GM03348 (cell line): ENCODE measurements around the gene CPXM2.

Experiments used
- DNase-seq: peaks from one replicate; pipeline ENCODE4 v3.0.0; 2012; ENCODE audit warnings: low spot score

CPXM2 gene

GRCh38 chr10:123800289-123800688, 91.3 kb downstream of the CPXM2 start:
- peak; percentile 59 for DNase-seq

GRCh38 chr10:123798856-123799255, 92.8 kb downstream of the CPXM2 start:
- no peak for DNase-seq

- DNase-seq: no peak
Measured at GRCh38 chr10:123797813-123798212, 93.8 kb downstream of the CPXM2 start.

- no peak for DNase-seq
Measured at GRCh38 chr10:123796736-123797135, 94.9 kb downstream of the CPXM2 start.

GRCh38 chr10:123795846-123796590, 95.6 kb downstream of the CPXM2 start:
- DNase-seq: no peak

GRCh38 chr10:123795196-123795780, 96.3 kb downstream of the CPXM2 start:
- DNase-seq: no peak

- no peak for DNase-seq
Measured at GRCh38 chr10:123792248-123792978, 99.2 kb downstream of the CPXM2 start.

- DNase-seq: no peak
Measured at GRCh38 chr10:123790132-123790885, 101.3 kb downstream of the CPXM2 start.

GRCh38 chr10:123788981-123789380, 102.6 kb downstream of the CPXM2 start:
- no peak for DNase-seq

- no peak for DNase-seq
Measured at GRCh38 chr10:123787566-123787965, 104.0 kb downstream of the CPXM2 start.

- DNase-seq: no peak
Measured at GRCh38 chr10:123786896-123787295, 104.7 kb downstream of the CPXM2 start.

GRCh38 chr10:123786306-123786705, 105.3 kb downstream of the CPXM2 start:
- DNase-seq: no peak

- no peak for DNase-seq
Measured at GRCh38 chr10:123784646-123785045, 107.0 kb downstream of the CPXM2 start.

GRCh38 chr10:123784216-123784615, 107.4 kb downstream of the CPXM2 start:
- DNase-seq: no peak

GRCh38 chr10:123783296-123783695, 108.3 kb downstream of the CPXM2 start:
- no peak for DNase-seq

- DNase-seq: no peak
Measured at GRCh38 chr10:123782549-123782948, 109.1 kb downstream of the CPXM2 start.

- DNase-seq: peak; percentile 28
Measured at GRCh38 chr10:123781956-123782500, 109.6 kb downstream of the CPXM2 start.

GRCh38 chr10:123781324-123781900, 110.2 kb downstream of the CPXM2 start:
- no peak for DNase-seq

- DNase-seq: no peak
Measured at GRCh38 chr10:123778719-123779517, 112.7 kb downstream of the CPXM2 start.

- no peak for DNase-seq
Measured at GRCh38 chr10:123777881-123778280, 113.7 kb downstream of the CPXM2 start.
